AG09319 (cell line): ENCODE measurements around the gene INPP4B.

ENCODE experiments used
- DNase-seq: peaks from one replicate; pipeline ENCODE4 v3.0.0-alpha.2; 2010; ENCODE audit warnings: low read depth; ENCODE audit errors: extremely low read depth
- CTCF ChIP-seq: IDR thresholded peaks from 2 replicates; pipeline ENCODE4 v1.5.1; 2011; ENCODE audit warnings: low read depth, mild to moderate bottlenecking, inconsistent platforms, low read length, moderate library complexity

Gene INPP4B

GRCh38 chr4:142614621-142615323, 231.3 kb downstream of the INPP4B start:
- TF ChIP-seq CTCF = no peak
- DNase-seq = no peak

GRCh38 chr4:142607976-142608375, 238.1 kb downstream of the INPP4B start:
- no peak for DNase-seq
- no peak for TF ChIP-seq CTCF

GRCh38 chr4:142600952-142601351, 245.1 kb downstream of the INPP4B start:
- no peak for DNase-seq
- no peak for TF ChIP-seq CTCF

- no peak for DNase-seq
- no peak for TF ChIP-seq CTCF
Measured at GRCh38 chr4:142598132-142598531, 248.0 kb downstream of the INPP4B start.

GRCh38 chr4:142596595-142596994, 249.5 kb downstream of the INPP4B start:
- no peak for TF ChIP-seq CTCF
- no peak for DNase-seq

- no peak for TF ChIP-seq CTCF
- DNase-seq = no peak
Measured at GRCh38 chr4:142596121-142596520, 250.0 kb downstream of the INPP4B start.

- no peak for DNase-seq
- no peak for TF ChIP-seq CTCF
Measured at GRCh38 chr4:142595222-142595871, 250.8 kb downstream of the INPP4B start.
